HepG2 (cell line): ENCODE measurements around the gene PXK. TPM values are rescaled to one million over a fixed set of nuclear protein-coding genes. Genes with fewer than 3 reads are reported as not detected.

Source experiments
- ARID5B ChIP-seq: IDR thresholded peaks from 2 replicates; pipeline ENCODE4 v1.4.0; 2020; ENCODE audit warnings: mild to moderate bottlenecking, missing genetic modification reagents
- CENPT ChIP-seq: sonication (generic); formaldehyde crosslinking; IDR thresholded peaks from 2 replicates; pipeline ENCODE4 v1.8.0; 2022; ENCODE audit warnings: low read depth, mild to moderate bottlenecking, moderate library complexity, missing genetic modification reagents
- DBP ChIP-seq: sonication (generic); formaldehyde crosslinking; IDR thresholded peaks from 2 replicates; pipeline ENCODE4 v1.4.0; 2020; ENCODE audit warnings: missing genetic modification reagents; ENCODE audit errors: not compliant biosample characterization
- DNMT1 ChIP-seq: sonication (generic); formaldehyde crosslinking; IDR thresholded peaks from 2 replicates; pipeline ENCODE4 v1.5.1; 2020; ENCODE audit warnings: mild to moderate bottlenecking, missing genetic modification reagents
- ETV5 ChIP-seq: IDR thresholded peaks from 2 replicates; pipeline ENCODE4 v1.6.1; 2018; ENCODE audit warnings: missing biosample characterization, missing genetic modification reagents, inconsistent platforms, borderline replicate concordance
- GATAD2A ChIP-seq: IDR thresholded peaks from 2 replicates; pipeline ENCODE4 v1.6.1; 2016
- HDAC2 ChIP-seq: sonication (generic); formaldehyde crosslinking; IDR thresholded peaks from 2 replicates; pipeline ENCODE4 v1.4.0; 2020; ENCODE audit warnings: missing genetic modification reagents
- HMGA1 ChIP-seq: sonication (generic); formaldehyde crosslinking; conservative IDR thresholded peaks from 2 replicates; pipeline ENCODE4 v1.4.0; 2020; ENCODE audit warnings: missing genetic modification reagents
- KAT2B ChIP-seq: fragments of 150-350 bp; IDR thresholded peaks from 2 replicates; pipeline ENCODE4 v1.6.1; 2014; ENCODE audit warnings: low read depth, low read length, borderline replicate concordance
- KDM1A ChIP-seq: IDR thresholded peaks from 2 replicates; pipeline ENCODE4 v1.6.1; 2016; ENCODE audit warnings: missing compliant biosample characterization
- MAX ChIP-seq: IDR thresholded peaks from 2 replicates; pipeline ENCODE4 v1.6.1; 2012; ENCODE audit warnings: inconsistent platforms
- NFIB ChIP-seq: sonication (generic); formaldehyde crosslinking; IDR thresholded peaks from 2 replicates; pipeline ENCODE4 v1.9.0; 2021; ENCODE audit warnings: missing genetic modification reagents, mild to moderate bottlenecking, borderline replicate concordance
- PBX2 ChIP-seq: IDR thresholded peaks from 2 replicates; pipeline ENCODE4 v1.6.1; 2016; ENCODE audit warnings: control low read depth
- REL ChIP-seq: sonication (generic); formaldehyde crosslinking; conservative IDR thresholded peaks from 2 replicates; pipeline ENCODE4 v1.8.0; 2022; ENCODE audit warnings: mild to moderate bottlenecking, missing genetic modification reagents, moderate library complexity
- SUZ12 ChIP-seq: fragments of 150-350 bp; IDR thresholded peaks from 2 replicates; pipeline ENCODE4 v1.6.1; 2014; ENCODE audit warnings: low read depth, low read length
- TAF15 ChIP-seq: fragments of 200-400 bp; formaldehyde crosslinking; IDR thresholded peaks from one replicate; pipeline ENCODE4 v1.6.1; 2018; ENCODE audit warnings: mild to moderate bottlenecking, low read depth, low read length; ENCODE audit not compliant: poor library complexity, severe bottlenecking
- THAP9 ChIP-seq: sonication (generic); formaldehyde crosslinking; IDR thresholded peaks from 2 replicates; pipeline ENCODE4; 2020; ENCODE audit warnings: missing genetic modification reagents, mild to moderate bottlenecking, borderline replicate concordance
- TIGD3 ChIP-seq: sonication (generic); formaldehyde crosslinking; IDR thresholded peaks from 2 replicates; pipeline ENCODE4 v1.5.1; 2020; ENCODE audit warnings: mild to moderate bottlenecking, missing genetic modification reagents, borderline replicate concordance
- ZNF737 ChIP-seq: sonication (generic); formaldehyde crosslinking; IDR thresholded peaks from 2 replicates; pipeline ENCODE4 v1.5.0; 2020; ENCODE audit warnings: missing genetic modification reagents, mild to moderate bottlenecking, borderline replicate concordance
- polyA plus RNA-seq, 8 experiments: library from polyadenylated mRNA; depleted of rRNA in 3 of 8; stranded (reverse) in 7 of 8; unstranded in 1 of 8; fragments of >200 nt; fragmentation: Illumina TruSeq in 4 of 8; extraction: Trizol in 4 of 8; gene quantifications; 2 replicates each; pipeline versions ENCODE4 v1.2.1 to v1.2.3, GENCODE V29; 2011 to 2016; ENCODE audit warnings: low read depth in 4 of 8, missing spikeins in 1 of 8, mixed read lengths in 1 of 8; ENCODE audit not compliant: insufficient read depth in 1 of 8
- total RNA-seq, 5 experiments: library from RNA; depleted of rRNA; stranded (reverse); fragments of >200 nt; fragmentation: Illumina TruSeq; extraction: Trizol; gene quantifications; 2 replicates each; pipeline ENCODE4 v1.2.3, GENCODE V29; 2016; ENCODE audit warnings: low read depth in 1 of 5

Gene PXK
- total and polyA plus RNA-seq, 2 of the 13 experiments (the other 11 are each of a cell fraction or from before 2014, with no cell fraction given) = 6.4 to 18.6 TPM

- TF ChIP-seq HDAC2 (CRISPR knock-in tag) (peak; percentile 69; the same call in 1 of the 2 replicates), MAX (peak; percentile 100), REL (CRISPR knock-in tag) (no peak), THAP9 (CRISPR knock-in tag) (peak; percentile 90), DBP (CRISPR knock-in tag) (no peak), KDM1A (CRISPR knock-in tag) (0 out of 2 replicates have a peak, but pooled peaks have one; percentile 31), SUZ12 (no peak), GATAD2A (CRISPR knock-in tag) (peak; percentile 88), ETV5 (CRISPR knock-in tag) (peak; percentile 41; the same call in 1 of the 2 replicates), NFIB (no peak), HMGA1 (no peak), KAT2B (no peak), DNMT1 (no peak), TIGD3 (CRISPR knock-in tag) (no peak), ZNF737 (CRISPR knock-in tag) (no peak), ARID5B (CRISPR knock-in tag) (peak; percentile 68), PBX2 (CRISPR knock-in tag) (peak; percentile 75), TAF15 (peak; percentile 74), CENPT (peak; percentile 87)
Observed at GRCh38 chr3:58433400-58434167, 100.9 kb downstream of the PXK start, which contains the start of gene PDHB (continued).
